Activated naive CD4-positive, alpha-beta T cell (primary cell): Measurements from ENCODE around the gene FXYD7.
A peak's percentile ranks its signal among the peaks of the same experiment; 100 is the strongest.
"Not testable (repeated sequence)": the region's sequence is repeated elsewhere in the genome, so short reads cannot be mapped to it uniquely, and the experiment has no call there.

Experiments
- DNase-seq, 4 experiments: peaks; one replicate each; lab custom pipeline; 2025; lab: John Stamatoyannopoulos, UW

The FXYD7 gene

GRCh38 chr19:35127871-35128270, 15.2 kb upstream of the FXYD7 start:
- DNase-seq, result no peak

- DNase-seq, result no peak
Observed at GRCh38 chr19:35128398-35129057, 14.5 kb upstream of the FXYD7 start.

DNA sequence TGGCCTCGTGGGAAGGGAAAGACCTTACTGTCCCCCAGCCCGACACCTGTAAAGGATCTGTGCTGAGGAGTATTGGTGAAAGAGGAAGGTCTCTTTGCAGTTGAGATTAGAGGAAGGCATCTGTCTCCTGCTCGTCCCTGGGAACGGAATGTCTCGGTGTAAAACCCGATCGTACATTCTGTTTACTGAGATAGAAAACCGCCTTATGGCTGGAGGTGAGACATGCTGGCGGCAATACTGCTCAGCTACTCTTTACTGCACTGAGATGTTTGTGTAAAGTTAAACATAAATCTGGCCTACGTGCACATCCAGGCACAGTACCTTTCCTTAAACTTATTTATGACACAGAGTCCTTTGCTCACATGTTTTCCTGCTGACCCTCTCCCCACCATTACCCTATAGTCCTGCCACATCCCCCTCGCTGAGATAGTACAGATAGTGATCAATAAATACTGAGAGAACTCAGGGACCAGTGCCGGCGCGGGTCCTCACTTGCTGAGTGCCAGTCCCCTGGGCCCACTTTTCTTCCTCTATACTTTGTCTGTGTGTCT, 13.3 kb upstream of the FXYD7 start:
- not testable (repeated sequence) for DNase-seq

DNA sequence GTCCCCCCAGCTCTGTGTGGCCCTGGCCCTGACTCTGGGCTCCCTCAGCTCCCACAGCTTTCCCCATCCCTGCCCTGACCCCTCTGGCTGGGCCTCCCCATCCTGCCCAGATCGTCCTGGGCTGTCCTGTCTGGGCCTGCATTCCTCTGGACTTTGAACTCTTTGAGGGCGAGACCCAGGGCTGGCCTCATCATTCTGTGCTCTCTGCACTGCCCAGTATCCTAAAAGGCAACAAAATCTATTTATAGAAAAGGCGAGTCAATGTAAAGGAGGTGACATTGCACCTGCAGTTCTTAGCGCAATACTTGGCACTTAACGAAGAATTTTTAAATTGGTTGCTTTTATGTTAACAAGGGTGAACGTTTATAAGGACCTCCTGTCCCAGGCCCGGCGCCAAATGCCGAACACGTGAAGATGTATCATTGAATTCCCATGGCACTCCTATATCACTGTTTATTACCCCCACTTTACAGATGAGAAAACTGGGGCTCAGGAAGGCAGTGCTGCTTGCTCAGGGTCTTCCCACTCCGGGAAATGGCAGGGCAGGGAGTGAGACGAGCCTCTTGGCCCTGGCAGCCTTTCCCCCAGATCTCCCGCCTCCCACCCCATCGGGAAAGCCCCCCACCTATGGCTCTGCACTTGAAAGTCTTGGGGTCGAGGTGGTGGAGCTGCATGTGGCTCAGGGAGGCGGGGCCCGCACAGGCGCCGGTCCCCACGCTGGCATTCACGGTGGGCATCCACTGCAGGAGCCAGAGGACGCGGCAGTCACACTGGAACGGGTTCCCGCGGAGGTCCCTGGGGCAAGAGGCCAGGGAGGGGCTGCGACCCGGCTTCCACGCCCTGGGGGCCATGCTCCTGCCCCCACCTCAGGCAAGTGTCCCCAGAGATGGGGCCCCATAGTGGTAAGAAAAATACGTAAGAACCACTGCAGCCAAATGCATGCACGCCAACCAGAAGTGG, 12.0 kb upstream of the FXYD7 start:
- DNase-seq, result no peak

DNA sequence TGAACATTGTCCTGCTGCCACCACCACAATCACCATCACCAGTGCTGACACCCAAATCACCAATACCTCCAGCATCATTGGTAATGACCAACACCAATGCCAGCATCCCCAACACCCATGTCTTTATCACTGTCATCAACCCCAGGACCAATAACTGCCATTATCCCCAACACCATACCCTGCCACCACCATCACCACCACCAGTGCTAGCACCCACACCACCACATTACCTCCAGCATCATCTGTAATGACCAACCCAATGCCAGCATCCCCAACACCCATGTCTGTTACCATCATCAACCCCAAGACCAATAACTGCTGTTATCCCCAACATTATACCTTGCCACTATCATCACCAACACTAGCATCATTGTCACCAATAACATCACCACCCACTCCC, 10.8 kb upstream of the FXYD7 start:
- DNase-seq, result no peak

GRCh38 chr19:35133826-35134225, 9.2 kb upstream of the FXYD7 start:
- no peak for DNase-seq

GRCh38 chr19:35134601-35135242, 8.3 kb upstream of the FXYD7 start, which contains the start of gene LGI4:
LGI4 (minus strand) TSS chr19:35135059; CDS start chr19:35134680, 379 bp downstream.
- DNase-seq, result no peak

- peak in 3 of 4 experiments; percentile 33 to 53 (median 37) for DNase-seq
Observed at GRCh38 chr19:35135389-35135909, 7.6 kb upstream of the FXYD7 start.

DNA sequence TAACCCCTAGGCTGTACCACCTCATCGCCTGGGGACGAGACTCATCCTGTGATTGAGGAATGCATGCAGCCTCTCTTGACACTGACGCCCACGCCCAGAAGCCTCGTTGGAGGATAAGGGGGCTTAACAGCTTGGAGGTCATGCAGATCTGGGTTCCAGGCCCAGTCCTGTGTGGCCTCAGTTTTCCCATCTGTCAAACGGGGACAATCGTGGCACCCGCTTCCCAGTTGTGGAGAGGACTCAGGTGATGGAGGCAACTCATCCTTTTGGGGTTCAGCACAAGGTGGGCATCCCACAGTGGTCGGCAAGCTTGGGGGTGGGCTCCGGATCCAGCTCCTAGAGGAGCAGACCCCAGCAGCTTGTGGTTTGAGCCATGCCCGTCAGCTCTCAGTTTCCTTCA, 6.8 kb upstream of the FXYD7 start:
- DNase-seq, result no peak

- no peak for DNase-seq
Observed at GRCh38 chr19:35136977-35137702, 5.9 kb upstream of the FXYD7 start.

DNA sequence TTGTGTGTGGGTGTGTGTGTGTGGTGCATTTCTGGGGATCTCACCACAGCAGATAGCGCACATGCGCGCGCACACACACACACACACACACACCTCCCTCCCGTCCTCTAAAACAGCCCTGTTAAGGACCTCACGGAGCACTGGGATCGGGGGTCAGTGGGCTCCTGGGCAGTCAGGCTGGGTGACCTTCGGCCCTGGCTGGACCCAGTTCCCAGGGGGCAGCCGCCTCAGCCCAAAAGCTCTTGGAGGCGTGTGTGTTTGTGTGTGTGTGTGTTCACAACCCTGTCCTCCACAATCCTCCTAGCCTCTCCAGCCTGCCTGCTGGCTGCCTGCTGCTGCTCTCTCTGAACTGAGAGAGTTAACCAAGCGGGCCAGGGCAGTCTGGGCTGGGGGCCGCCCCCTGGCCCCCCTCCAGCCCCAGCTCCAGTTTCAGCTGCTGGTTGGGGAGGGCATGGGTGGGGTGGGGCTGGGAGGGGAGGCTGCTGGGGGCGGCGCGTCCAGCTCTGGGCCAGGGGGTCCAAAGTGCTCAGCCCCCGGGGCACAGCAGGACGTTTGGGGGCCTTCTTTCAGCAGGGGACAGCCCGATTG, 4.7 kb upstream of the FXYD7 start, which contains the start of gene FXYD1:
Gene FXYD1 (plus strand): TSS at position 520 of the 588 bp plus-strand sequence. CDS start 1,256 bp downstream, outside the sequence.
- DNase-seq, result no peak

GRCh38 chr19:35140207-35140961, 2.7 kb upstream of the FXYD7 start:
- no peak for DNase-seq

DNA sequence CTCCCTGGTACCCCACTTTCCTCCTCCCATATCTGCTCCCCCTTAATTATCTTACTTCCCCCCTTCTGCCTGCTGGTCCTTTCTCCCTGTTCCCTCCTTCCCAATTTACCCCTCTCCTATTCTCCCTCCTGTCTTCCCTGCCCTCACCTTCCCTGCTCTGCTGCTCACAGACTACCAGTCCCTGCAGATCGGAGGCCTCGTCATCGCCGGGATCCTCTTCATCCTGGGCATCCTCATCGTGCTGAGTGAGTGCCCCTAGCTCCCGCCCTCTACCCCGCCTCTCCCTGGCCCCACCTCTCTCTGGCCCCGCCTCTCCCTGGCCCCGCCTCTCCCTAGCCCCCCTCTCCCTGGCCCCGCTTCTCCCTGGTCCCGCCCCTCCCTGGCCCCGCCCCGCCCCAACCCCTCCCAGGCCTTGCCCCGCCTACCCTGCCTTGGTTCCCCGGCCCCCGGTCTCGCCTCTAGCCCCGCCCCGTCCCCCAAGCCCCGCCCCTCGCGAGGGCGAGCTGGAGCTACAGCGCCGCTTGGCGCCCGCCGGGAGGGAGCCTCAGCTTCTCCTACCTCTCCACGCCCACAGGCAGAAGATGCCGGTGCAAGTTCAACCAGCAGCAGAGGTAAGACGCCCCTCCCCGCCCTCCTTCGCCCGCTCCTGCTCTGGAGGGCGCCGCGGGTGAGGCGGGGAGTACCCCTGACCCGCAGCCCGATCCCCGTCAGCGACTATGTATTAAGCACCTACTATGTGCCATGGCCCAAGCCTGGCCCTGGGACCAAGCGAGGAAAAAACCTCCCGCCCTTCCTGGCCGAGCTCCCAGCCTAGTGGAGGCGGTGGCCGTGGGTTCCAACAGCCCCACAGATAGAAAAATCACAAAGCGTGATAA, 1.9 kb upstream of the FXYD7 start:
- peak; percentile 91 to 97 (median 96) for DNase-seq

GRCh38 chr19:35141837-35142605, 1.0 kb upstream of the FXYD7 start:
- DNase-seq, result peak in 1 of 4 experiments; percentile 19

GRCh38 chr19:35142606-35143230, 337 bp upstream of the FXYD7 start:
- DNase-seq, result peak; percentile 34 to 77 (median 62)

DNA sequence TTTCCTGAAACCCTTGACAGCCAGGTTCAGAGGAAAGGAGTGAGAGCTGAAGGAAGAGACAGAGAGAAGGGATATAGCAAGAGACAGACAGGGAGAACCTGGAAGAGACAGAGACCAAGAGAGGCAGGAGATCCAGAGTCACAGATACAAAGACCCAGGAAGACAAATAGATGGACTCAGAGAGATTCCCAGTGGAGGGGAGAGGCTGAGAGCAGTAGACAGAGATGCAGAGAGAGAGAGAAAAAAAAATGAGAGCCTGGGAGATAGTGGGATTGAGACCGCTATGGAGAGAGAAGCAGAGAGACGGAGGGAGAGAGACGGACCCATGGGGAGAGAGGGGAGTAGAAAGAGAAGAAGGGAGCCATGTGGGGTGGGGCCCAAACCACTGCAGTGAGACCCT, 763 bp downstream of the FXYD7 start:
- no peak for DNase-seq

- DNase-seq, result no peak
Observed at GRCh38 chr19:35144259-35144599, 1.2 kb downstream of the FXYD7 start.
